Measurements from ENCODE around the gene RXFP1. TPM values are rescaled to one million over a fixed set of nuclear protein-coding genes. Genes with fewer than 3 reads are reported as not detected.
A peak's percentile ranks its signal among the peaks of the same experiment; 100 is the strongest.

RXFP1 gene
- polyA plus RNA-seq, 1 donor from 2014 or later, result 0.12 TPM

- Histone ChIP-seq H3K9me3 (ENCODE audit: low read length) (no peaks in the 10 kb centered on the region), H3K36me3 (ENCODE audit: insufficient read depth, low read length) (no peaks in the 10 kb centered on the region), H2AFZ (ENCODE audit: low read depth, low read length) (no peak overlapping the region), H3K27me3 (ENCODE audit: insufficient read depth, low read depth, low read length) (no peaks in the 10 kb centered on the region), H3K9ac (ENCODE audit: low read length) (no peak overlapping the region), H3K4me3 (ENCODE audit: low read length) (no peak overlapping the region), H3K4me2 (ENCODE audit: low read length) (no peak overlapping the region), H3F3A (ENCODE audit: insufficient read depth, low read length, poor library complexity, severe bottlenecking) (no peaks in the 10 kb centered on the region), H3K27ac (ENCODE audit: low read length) (no peak overlapping the region), H3K79me2 (replicated peaks; ENCODE audit: insufficient read depth, low read length) (no peaks in the 10 kb centered on the region), H3K9me2 (ENCODE audit: insufficient read depth, low read length) (no peaks in the 10 kb centered on the region), H4K20me1 (ENCODE audit: insufficient read depth) (no peaks in the 10 kb centered on the region)
- TF ChIP-seq SMC3 (conservative IDR thresholded peaks at IDR 0.05; ENCODE audit: poor library complexity), result no peak
These were observed 8.4 kb upstream of the RXFP1 start for GRCh38 chr4:158513256-158513655.

DNA sequence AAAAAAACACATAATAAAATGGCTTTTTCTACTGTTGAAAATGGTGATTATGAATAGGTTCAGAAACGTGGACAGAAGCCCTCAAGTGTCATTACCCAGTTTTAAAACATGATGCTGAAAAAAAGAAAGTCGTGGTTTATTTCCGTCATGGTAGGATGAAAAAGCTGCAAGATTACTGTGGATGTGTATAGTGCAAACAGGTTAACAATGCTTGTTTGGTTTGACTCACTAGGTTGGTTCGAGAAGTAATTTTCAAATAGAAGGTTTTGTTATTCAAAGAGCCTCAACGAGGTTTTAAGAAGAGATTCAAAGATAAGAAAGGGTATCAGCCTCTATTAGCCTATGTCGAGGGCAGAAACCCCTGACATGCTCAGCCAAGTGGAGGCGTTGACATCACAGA, 2.5 kb upstream of the RXFP1 start:
- no peak overlapping the region for H3K4me2 ChIP-seq (ENCODE audit: low read length)
- TF ChIP-seq, protein P1, sequence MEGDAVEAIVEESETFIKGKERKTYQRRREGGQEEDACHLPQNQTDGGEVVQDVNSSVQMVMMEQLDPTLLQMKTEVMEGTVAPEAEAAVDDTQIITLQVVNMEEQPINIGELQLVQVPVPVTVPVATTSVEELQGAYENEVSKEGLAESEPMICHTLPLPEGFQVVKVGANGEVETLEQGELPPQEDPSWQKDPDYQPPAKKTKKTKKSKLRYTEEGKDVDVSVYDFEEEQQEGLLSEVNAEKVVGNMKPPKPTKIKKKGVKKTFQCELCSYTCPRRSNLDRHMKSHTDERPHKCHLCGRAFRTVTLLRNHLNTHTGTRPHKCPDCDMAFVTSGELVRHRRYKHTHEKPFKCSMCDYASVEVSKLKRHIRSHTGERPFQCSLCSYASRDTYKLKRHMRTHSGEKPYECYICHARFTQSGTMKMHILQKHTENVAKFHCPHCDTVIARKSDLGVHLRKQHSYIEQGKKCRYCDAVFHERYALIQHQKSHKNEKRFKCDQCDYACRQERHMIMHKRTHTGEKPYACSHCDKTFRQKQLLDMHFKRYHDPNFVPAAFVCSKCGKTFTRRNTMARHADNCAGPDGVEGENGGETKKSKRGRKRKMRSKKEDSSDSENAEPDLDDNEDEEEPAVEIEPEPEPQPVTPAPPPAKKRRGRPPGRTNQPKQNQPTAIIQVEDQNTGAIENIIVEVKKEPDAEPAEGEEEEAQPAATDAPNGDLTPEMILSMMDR (IDR thresholded peaks at IDR 0.05; ENCODE audit: poor library complexity, severe bottlenecking), result no peak
- no peak for TF ChIP-seq REST (IDR thresholded peaks at IDR 0.05; ENCODE audit: borderline replicate concordance)
- no peak for TF ChIP-seq MXI1 (conservative IDR thresholded peaks at IDR 0.05; ENCODE audit: poor library complexity, severe bottlenecking)
- TF ChIP-seq EZH2 (IDR thresholded peaks at IDR 0.05; ENCODE audit: borderline replicate concordance, insufficient read depth, low read length, poor library complexity, severe bottlenecking), result no peak
- TF ChIP-seq SMC3 (conservative IDR thresholded peaks at IDR 0.05; ENCODE audit: poor library complexity), result no peak
- no peak for TF ChIP-seq RAD21 (conservative IDR thresholded peaks at IDR 0.05)
- no peak for TF ChIP-seq EP300 (conservative IDR thresholded peaks at IDR 0.05; ENCODE audit: poor library complexity, severe bottlenecking)
- no peak for TF ChIP-seq TAF1 (IDR thresholded peaks at IDR 0.05; ENCODE audit: low read depth)
- no peak for TF ChIP-seq POLR2AphosphoS5 (IDR thresholded peaks at IDR 0.05)
- peak overlapping the region; percentile 6 for H3K4me3 ChIP-seq (ENCODE audit: low read length)
- H3K36me3 ChIP-seq (ENCODE audit: insufficient read depth, low read length), result no peaks in the 10 kb centered on the region
- H3K9me3 ChIP-seq (ENCODE audit: low read length), result no peaks in the 10 kb centered on the region
- H3K27me3 ChIP-seq (ENCODE audit: insufficient read depth, low read depth, low read length), result no peaks in the 10 kb centered on the region
- no peaks in the 10 kb centered on the region for H3K79me2 ChIP-seq (replicated peaks; ENCODE audit: insufficient read depth, low read length)
- H2AFZ ChIP-seq (ENCODE audit: low read depth, low read length), result no peak overlapping the region
- no peaks in the 10 kb centered on the region for H3F3A ChIP-seq (ENCODE audit: insufficient read depth, low read length, poor library complexity, severe bottlenecking)
- H3K9me2 ChIP-seq (ENCODE audit: insufficient read depth, low read length), result no peaks in the 10 kb centered on the region
- no peak overlapping the region for H3K9ac ChIP-seq (ENCODE audit: low read length)
- peak overlapping the region; percentile 14 for H3K27ac ChIP-seq (ENCODE audit: low read length)
- no peaks in the 10 kb centered on the region for H4K20me1 ChIP-seq (ENCODE audit: insufficient read depth)

Data from neural cell (in vitro differentiated cells).